WTC11 (cell line): ENCODE results near the gene CYSTM1. TPM values are rescaled to one million over a fixed set of nuclear protein-coding genes. Genes with fewer than 3 reads are reported as not detected.

ENCODE experiments used
- ATAC-seq: fragments of 200-7000 bp; cut with Tn5 transposase; 2 replicates; pipeline ENCODE4 v1.10.0; 2021; ENCODE audit warnings: mild to moderate bottlenecking, moderate library complexity
- CTCF ChIA-PET: fragments of 300-600 bp; sonication (Branson Sonifier 250); formaldehyde crosslinking; loops from one replicate; lab custom pipeline; 2021; ENCODE audit warnings: antibody characterized with exemption; lab: Charles Lee
- POLR2A ChIA-PET: fragments of 350-600 bp; sonication (Branson Sonifier 250); formaldehyde crosslinking; loops from one replicate; lab custom pipeline; 2021; ENCODE audit warnings: antibody characterized with exemption; lab: Charles Lee
- DNase-seq: peaks from one replicate; pipeline ENCODE4 v3.0.0; 2021; ENCODE audit warnings: low spot score
- H3K27ac Mint-ChIP-seq: 2 replicates; pipeline ENCODE4 v1.8.0; 2021; ENCODE audit warnings: mixed read lengths
- H3K27me3 Mint-ChIP-seq: 2 replicates; pipeline ENCODE4 v1.8.0; 2021; ENCODE audit warnings: low read depth, mild to moderate bottlenecking, moderate library complexity, mixed read lengths
- H3K36me3 Mint-ChIP-seq: 2 replicates; pipeline ENCODE4 v1.8.0; 2021; ENCODE audit warnings: mixed read lengths
- H3K4me1 Mint-ChIP-seq: 2 replicates; pipeline ENCODE4 v1.8.0; 2022; ENCODE audit warnings: mixed read lengths
- H3K4me3 Mint-ChIP-seq: 2 replicates; pipeline ENCODE4 v1.8.0; 2021; ENCODE audit warnings: mild to moderate bottlenecking, moderate library complexity, mixed read lengths
- H3K9me3 Mint-ChIP-seq: 2 replicates; pipeline ENCODE4 v1.8.0; 2021; ENCODE audit warnings: mixed read lengths
- CREB1 ChIP-seq: sonication (generic); formaldehyde crosslinking; IDR thresholded peaks from 2 replicates; pipeline ENCODE4 v1.8.0; 2023; ENCODE audit warnings: mild to moderate bottlenecking, missing genetic modification reagents
- ESRRA ChIP-seq: sonication (generic); formaldehyde crosslinking; IDR thresholded peaks from 2 replicates; pipeline ENCODE4 v1.8.1; 2022; ENCODE audit warnings: mild to moderate bottlenecking, missing genetic modification reagents, borderline replicate concordance
- JAZF1 ChIP-seq: fragments of 250-450 bp; sonication (Bioruptor Pico); IDR thresholded peaks from 2 replicates; pipeline ENCODE4 v1.9.0; 2021; ENCODE audit warnings: moderate library complexity, mild to moderate bottlenecking, inconsistent platforms
- NFATC4 ChIP-seq: fragments of 250-450 bp; sonication (Bioruptor Pico); IDR thresholded peaks from 2 replicates; pipeline ENCODE4 v1.9.0; 2021; ENCODE audit warnings: mild to moderate bottlenecking
- NFYB ChIP-seq: sonication (generic); formaldehyde crosslinking; conservative IDR thresholded peaks from 2 replicates; pipeline ENCODE4 v1.8.0; 2022; ENCODE audit warnings: low read depth, missing genetic modification reagents
- PRRX2 ChIP-seq: fragments of 250-450 bp; sonication (Bioruptor Pico); IDR thresholded peaks from 2 replicates; pipeline ENCODE4 v1.8.0; 2021; ENCODE audit warnings: mild to moderate bottlenecking
- SOX15 ChIP-seq: fragments of 250-450 bp; sonication (Bioruptor Pico); IDR thresholded peaks from 2 replicates; pipeline ENCODE4 v1.9.0; 2021; ENCODE audit warnings: mild to moderate bottlenecking
- TEAD1 ChIP-seq: sonication (generic); formaldehyde crosslinking; IDR thresholded peaks from 2 replicates; pipeline ENCODE4 v1.8.0; 2022; ENCODE audit warnings: mild to moderate bottlenecking, missing genetic modification reagents
- ZNF138 ChIP-seq: sonication (generic); formaldehyde crosslinking; conservative IDR thresholded peaks from 2 replicates; pipeline ENCODE4 v1.8.1; 2022; ENCODE audit warnings: mild to moderate bottlenecking, moderate library complexity, missing genetic modification reagents
- ZNF263 ChIP-seq: sonication (generic); formaldehyde crosslinking; IDR thresholded peaks from 2 replicates; pipeline ENCODE4 v1.8.1; 2022; ENCODE audit warnings: low read depth, mild to moderate bottlenecking, moderate library complexity, missing genetic modification reagents
- total RNA-seq: library from RNA; stranded (reverse); gene quantifications from 3 replicates; pipeline ENCODE4 v1.2.3, GENCODE V29; 2021
- TF ChIP-seq, protein P1 (sequence below): fragments of 250-450 bp; sonication (Bioruptor Pico); IDR thresholded peaks from 2 replicates; pipeline ENCODE4 v1.9.0; 2021; ENCODE audit warnings: mild to moderate bottlenecking, borderline replicate concordance
- TF ChIP-seq, protein P2 (sequence below): sonication (generic); formaldehyde crosslinking; IDR thresholded peaks from 2 replicates; pipeline ENCODE4 v1.8.0; 2022; ENCODE audit warnings: mild to moderate bottlenecking, missing genetic modification reagents
- TF ChIP-seq, protein P3 (sequence below): sonication (generic); formaldehyde crosslinking; IDR thresholded peaks from 2 replicates; pipeline ENCODE4 v1.8.0; 2022; ENCODE audit warnings: mild to moderate bottlenecking, missing genetic modification reagents
- TF ChIP-seq, protein P4 (sequence below): fragments of 250-450 bp; sonication (Bioruptor Pico); IDR thresholded peaks from 2 replicates; pipeline ENCODE4 v1.9.0; 2021; ENCODE audit warnings: moderate library complexity, mild to moderate bottlenecking, inconsistent platforms, borderline replicate concordance
- TF ChIP-seq, protein P5 (sequence below): sonication (generic); formaldehyde crosslinking; IDR thresholded peaks from 2 replicates; pipeline ENCODE4 v1.8.0; 2023; ENCODE audit warnings: missing genetic modification reagents, mild to moderate bottlenecking, borderline replicate concordance
- TF ChIP-seq, protein P6 (sequence below): sonication (generic); formaldehyde crosslinking; IDR thresholded peaks from 2 replicates; pipeline ENCODE4 v1.8.0; 2023; ENCODE audit warnings: mild to moderate bottlenecking, missing genetic modification reagents
- TF ChIP-seq, protein P7 (sequence below): sonication (generic); formaldehyde crosslinking; IDR thresholded peaks from 2 replicates; pipeline ENCODE4 v1.8.1; 2022; ENCODE audit warnings: missing genetic modification reagents, borderline replicate concordance
- TF ChIP-seq, protein P8 (sequence below): sonication (generic); formaldehyde crosslinking; IDR thresholded peaks from 2 replicates; pipeline ENCODE4 v1.8.0; 2023; ENCODE audit warnings: missing genetic modification reagents
- TF ChIP-seq, protein P9 (sequence below): sonication (generic); formaldehyde crosslinking; IDR thresholded peaks from 2 replicates; pipeline ENCODE4 v1.8.0; 2022; ENCODE audit warnings: mild to moderate bottlenecking, missing genetic modification reagents

CYSTM1 gene
- total RNA-seq, 1 experiment from 2014 or later: 29.3 TPM

DNA sequence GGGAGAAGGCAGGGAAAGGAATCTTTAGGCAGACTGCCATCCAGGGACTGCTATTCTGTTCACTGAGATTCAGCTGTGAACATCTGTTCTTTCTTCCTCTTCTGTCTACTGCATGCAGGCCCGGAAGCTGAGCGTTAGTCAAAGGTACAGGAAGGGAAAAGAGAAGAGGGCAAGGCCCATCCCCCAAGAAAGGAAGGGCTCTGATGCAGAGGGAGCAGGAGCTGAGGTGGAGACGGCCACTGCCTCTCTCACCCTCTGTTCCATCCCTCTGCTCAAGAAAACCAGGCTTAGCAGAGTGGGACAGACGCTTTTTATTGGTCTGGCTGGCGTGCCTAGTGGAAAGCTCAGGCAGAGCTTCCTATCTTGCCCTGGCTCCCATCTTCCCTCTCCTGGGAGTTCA lies 70.4 kb downstream of the CYSTM1 start (continued):
- TF ChIP-seq, protein P1, sequence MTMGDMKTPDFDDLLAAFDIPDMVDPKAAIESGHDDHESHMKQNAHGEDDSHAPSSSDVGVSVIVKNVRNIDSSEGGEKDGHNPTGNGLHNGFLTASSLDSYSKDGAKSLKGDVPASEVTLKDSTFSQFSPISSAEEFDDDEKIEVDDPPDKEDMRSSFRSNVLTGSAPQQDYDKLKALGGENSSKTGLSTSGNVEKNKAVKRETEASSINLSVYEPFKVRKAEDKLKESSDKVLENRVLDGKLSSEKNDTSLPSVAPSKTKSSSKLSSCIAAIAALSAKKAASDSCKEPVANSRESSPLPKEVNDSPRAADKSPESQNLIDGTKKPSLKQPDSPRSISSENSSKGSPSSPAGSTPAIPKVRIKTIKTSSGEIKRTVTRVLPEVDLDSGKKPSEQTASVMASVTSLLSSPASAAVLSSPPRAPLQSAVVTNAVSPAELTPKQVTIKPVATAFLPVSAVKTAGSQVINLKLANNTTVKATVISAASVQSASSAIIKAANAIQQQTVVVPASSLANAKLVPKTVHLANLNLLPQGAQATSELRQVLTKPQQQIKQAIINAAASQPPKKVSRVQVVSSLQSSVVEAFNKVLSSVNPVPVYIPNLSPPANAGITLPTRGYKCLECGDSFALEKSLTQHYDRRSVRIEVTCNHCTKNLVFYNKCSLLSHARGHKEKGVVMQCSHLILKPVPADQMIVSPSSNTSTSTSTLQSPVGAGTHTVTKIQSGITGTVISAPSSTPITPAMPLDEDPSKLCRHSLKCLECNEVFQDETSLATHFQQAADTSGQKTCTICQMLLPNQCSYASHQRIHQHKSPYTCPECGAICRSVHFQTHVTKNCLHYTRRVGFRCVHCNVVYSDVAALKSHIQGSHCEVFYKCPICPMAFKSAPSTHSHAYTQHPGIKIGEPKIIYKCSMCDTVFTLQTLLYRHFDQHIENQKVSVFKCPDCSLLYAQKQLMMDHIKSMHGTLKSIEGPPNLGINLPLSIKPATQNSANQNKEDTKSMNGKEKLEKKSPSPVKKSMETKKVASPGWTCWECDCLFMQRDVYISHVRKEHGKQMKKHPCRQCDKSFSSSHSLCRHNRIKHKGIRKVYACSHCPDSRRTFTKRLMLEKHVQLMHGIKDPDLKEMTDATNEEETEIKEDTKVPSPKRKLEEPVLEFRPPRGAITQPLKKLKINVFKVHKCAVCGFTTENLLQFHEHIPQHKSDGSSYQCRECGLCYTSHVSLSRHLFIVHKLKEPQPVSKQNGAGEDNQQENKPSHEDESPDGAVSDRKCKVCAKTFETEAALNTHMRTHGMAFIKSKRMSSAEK: no peak
- TF ChIP-seq, protein P2, sequence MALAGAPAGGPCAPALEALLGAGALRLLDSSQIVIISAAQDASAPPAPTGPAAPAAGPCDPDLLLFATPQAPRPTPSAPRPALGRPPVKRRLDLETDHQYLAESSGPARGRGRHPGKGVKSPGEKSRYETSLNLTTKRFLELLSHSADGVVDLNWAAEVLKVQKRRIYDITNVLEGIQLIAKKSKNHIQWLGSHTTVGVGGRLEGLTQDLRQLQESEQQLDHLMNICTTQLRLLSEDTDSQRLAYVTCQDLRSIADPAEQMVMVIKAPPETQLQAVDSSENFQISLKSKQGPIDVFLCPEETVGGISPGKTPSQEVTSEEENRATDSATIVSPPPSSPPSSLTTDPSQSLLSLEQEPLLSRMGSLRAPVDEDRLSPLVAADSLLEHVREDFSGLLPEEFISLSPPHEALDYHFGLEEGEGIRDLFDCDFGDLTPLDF (CRISPR knock-in tag): no peak
- TF ChIP-seq CREB1 (CRISPR knock-in tag): no peak

DNA sequence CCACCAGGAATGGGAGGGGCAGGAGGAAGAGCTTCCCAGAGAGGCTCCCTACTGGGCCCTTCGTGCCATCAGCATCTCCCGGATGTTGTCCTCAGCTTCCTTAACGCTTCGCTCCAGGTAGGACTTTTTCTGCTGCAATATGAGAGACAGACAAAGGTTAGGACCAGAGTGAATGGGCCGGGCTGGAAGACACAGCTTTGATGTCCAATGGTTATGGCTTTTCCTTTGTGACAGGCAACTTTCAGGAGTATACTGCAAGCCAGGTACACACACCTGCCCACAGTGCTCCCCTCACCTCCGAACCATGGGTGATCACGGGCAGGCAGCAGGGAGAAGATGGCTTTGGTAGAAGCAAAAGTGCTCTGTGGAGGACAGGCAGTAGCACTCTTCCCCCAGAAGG lies 70.9 kb downstream of the CYSTM1 start:
- CTCF ChIA-PET: interaction anchor here (2.7 to 11.7 kb wide), 9 partner anchors 14 to 127 kb away, joined by 15 to 621 read pairs (median 34); partner anchors contain the start of genes HBEGF, PFDN1 and SLC4A9
- POLR2A ChIA-PET: interaction anchor here (2.8 kb wide), 1 partner anchor 100 kb away, joined by 28 read pairs; the partner anchor contains the start of gene HBEGF
- Mint-ChIP-seq H3K27ac (peak overlapping the region; percentile 86), H3K9me3 (no peaks in the 10 kb centered on the region), H3K36me3 (peaks cover 20% of the 10 kb centered on the region; the same call in 1 of the 2 replicates), H3K4me1 (peaks cover 41% of the 10 kb centered on the region), H3K4me3 (no peak overlapping the region), H3K27me3 (no peaks in the 10 kb centered on the region)
- no peak for DNase-seq
- no peak for ATAC-seq
- no peak for TF ChIP-seq ESRRA
- TF ChIP-seq TEAD1: no peak
- TF ChIP-seq, protein P3, sequence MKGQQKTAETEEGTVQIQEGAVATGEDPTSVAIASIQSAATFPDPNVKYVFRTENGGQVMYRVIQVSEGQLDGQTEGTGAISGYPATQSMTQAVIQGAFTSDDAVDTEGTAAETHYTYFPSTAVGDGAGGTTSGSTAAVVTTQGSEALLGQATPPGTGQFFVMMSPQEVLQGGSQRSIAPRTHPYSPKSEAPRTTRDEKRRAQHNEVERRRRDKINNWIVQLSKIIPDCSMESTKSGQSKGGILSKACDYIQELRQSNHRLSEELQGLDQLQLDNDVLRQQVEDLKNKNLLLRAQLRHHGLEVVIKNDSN (CRISPR knock-in tag): no peak
- no peak for TF ChIP-seq JAZF1 (CRISPR knock-in tag)
- TF ChIP-seq PRRX2 (CRISPR knock-in tag): no peak
- no peak for TF ChIP-seq ZNF138 (CRISPR knock-in tag)
- no peak for TF ChIP-seq ZNF263
- TF ChIP-seq, protein P4, sequence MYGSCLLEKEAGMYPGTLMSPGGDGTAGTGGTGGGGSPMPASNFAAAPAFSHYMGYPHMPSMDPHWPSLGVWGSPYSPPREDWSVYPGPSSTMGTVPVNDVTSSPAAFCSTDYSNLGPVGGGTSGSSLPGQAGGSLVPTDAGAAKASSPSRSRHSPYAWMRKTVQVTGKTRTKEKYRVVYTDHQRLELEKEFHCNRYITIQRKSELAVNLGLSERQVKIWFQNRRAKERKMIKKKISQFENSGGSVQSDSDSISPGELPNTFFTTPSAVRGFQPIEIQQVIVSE (CRISPR knock-in tag): no peak
- TF ChIP-seq, protein P5, sequence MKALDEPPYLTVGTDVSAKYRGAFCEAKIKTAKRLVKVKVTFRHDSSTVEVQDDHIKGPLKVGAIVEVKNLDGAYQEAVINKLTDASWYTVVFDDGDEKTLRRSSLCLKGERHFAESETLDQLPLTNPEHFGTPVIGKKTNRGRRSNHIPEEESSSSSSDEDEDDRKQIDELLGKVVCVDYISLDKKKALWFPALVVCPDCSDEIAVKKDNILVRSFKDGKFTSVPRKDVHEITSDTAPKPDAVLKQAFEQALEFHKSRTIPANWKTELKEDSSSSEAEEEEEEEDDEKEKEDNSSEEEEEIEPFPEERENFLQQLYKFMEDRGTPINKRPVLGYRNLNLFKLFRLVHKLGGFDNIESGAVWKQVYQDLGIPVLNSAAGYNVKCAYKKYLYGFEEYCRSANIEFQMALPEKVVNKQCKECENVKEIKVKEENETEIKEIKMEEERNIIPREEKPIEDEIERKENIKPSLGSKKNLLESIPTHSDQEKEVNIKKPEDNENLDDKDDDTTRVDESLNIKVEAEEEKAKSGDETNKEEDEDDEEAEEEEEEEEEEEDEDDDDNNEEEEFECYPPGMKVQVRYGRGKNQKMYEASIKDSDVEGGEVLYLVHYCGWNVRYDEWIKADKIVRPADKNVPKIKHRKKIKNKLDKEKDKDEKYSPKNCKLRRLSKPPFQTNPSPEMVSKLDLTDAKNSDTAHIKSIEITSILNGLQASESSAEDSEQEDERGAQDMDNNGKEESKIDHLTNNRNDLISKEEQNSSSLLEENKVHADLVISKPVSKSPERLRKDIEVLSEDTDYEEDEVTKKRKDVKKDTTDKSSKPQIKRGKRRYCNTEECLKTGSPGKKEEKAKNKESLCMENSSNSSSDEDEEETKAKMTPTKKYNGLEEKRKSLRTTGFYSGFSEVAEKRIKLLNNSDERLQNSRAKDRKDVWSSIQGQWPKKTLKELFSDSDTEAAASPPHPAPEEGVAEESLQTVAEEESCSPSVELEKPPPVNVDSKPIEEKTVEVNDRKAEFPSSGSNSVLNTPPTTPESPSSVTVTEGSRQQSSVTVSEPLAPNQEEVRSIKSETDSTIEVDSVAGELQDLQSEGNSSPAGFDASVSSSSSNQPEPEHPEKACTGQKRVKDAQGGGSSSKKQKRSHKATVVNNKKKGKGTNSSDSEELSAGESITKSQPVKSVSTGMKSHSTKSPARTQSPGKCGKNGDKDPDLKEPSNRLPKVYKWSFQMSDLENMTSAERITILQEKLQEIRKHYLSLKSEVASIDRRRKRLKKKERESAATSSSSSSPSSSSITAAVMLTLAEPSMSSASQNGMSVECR (CRISPR knock-in tag): no peak
- TF ChIP-seq NFYB: no peak
- no peak for TF ChIP-seq SOX15
- no peak for TF ChIP-seq CREB1 (CRISPR knock-in tag)
- no peak for TF ChIP-seq NFATC4
- TF ChIP-seq, protein P6, sequence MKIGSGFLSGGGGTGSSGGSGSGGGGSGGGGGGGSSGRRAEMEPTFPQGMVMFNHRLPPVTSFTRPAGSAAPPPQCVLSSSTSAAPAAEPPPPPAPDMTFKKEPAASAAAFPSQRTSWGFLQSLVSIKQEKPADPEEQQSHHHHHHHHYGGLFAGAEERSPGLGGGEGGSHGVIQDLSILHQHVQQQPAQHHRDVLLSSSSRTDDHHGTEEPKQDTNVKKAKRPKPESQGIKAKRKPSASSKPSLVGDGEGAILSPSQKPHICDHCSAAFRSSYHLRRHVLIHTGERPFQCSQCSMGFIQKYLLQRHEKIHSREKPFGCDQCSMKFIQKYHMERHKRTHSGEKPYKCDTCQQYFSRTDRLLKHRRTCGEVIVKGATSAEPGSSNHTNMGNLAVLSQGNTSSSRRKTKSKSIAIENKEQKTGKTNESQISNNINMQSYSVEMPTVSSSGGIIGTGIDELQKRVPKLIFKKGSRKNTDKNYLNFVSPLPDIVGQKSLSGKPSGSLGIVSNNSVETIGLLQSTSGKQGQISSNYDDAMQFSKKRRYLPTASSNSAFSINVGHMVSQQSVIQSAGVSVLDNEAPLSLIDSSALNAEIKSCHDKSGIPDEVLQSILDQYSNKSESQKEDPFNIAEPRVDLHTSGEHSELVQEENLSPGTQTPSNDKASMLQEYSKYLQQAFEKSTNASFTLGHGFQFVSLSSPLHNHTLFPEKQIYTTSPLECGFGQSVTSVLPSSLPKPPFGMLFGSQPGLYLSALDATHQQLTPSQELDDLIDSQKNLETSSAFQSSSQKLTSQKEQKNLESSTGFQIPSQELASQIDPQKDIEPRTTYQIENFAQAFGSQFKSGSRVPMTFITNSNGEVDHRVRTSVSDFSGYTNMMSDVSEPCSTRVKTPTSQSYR: no peak
- TF ChIP-seq, protein P7, sequence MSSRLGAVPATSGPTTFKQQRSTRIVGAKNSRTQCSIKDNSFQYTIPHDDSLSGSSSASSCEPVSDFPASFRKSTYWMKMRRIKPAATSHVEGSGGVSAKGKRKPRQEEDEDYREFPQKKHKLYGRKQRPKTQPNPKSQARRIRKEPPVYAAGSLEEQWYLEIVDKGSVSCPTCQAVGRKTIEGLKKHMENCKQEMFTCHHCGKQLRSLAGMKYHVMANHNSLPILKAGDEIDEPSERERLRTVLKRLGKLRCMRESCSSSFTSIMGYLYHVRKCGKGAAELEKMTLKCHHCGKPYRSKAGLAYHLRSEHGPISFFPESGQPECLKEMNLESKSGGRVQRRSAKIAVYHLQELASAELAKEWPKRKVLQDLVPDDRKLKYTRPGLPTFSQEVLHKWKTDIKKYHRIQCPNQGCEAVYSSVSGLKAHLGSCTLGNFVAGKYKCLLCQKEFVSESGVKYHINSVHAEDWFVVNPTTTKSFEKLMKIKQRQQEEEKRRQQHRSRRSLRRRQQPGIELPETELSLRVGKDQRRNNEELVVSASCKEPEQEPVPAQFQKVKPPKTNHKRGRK (CRISPR knock-in tag): no peak
- TF ChIP-seq, protein P8, sequence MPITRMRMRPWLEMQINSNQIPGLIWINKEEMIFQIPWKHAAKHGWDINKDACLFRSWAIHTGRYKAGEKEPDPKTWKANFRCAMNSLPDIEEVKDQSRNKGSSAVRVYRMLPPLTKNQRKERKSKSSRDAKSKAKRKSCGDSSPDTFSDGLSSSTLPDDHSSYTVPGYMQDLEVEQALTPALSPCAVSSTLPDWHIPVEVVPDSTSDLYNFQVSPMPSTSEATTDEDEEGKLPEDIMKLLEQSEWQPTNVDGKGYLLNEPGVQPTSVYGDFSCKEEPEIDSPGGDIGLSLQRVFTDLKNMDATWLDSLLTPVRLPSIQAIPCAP (CRISPR knock-in tag): no peak
- TF ChIP-seq, protein P9, sequence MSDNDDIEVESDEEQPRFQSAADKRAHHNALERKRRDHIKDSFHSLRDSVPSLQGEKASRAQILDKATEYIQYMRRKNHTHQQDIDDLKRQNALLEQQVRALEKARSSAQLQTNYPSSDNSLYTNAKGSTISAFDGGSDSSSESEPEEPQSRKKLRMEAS: no peak
